Muscle of leg (tissue), 11 donors: ENCODE measurements around the gene USP26. TPM values are rescaled to one million over a fixed set of nuclear protein-coding genes. Genes with fewer than 3 reads are reported as not detected.
"Not testable (repeated sequence)": the region's sequence is repeated elsewhere in the genome, so short reads cannot be mapped to it uniquely, and the experiment has no call there.

Source experiments
- DNase-seq: peaks from one replicate; pipeline ENCODE4 v3.0.0; 2013
- H3K27ac ChIP-seq: one replicate; pipeline ENCODE4 v1.5.1; 2013; ENCODE audit warnings: mild to moderate bottlenecking, low read length, control low read depth
- H3K27me3 ChIP-seq: one replicate; pipeline ENCODE4 v1.6.1; 2013; ENCODE audit warnings: low read length; ENCODE audit not compliant: control insufficient read depth, insufficient read depth
- H3K36me3 ChIP-seq: one replicate; pipeline ENCODE4 v1.6.1; 2013; ENCODE audit warnings: low read length; ENCODE audit not compliant: control insufficient read depth, insufficient read depth
- H3K4me1 ChIP-seq: one replicate; pipeline ENCODE4 v1.6.1; 2013; ENCODE audit warnings: low read length; ENCODE audit not compliant: control insufficient read depth, insufficient read depth
- H3K4me3 ChIP-seq: one replicate; pipeline ENCODE4 v1.5.1; 2013; ENCODE audit warnings: low read length, control low read depth
- H3K9me3 ChIP-seq: replicated peaks from 2 replicates; pipeline ENCODE4 v1.6.1; 2013; ENCODE audit warnings: low read depth, low read length; ENCODE audit not compliant: control insufficient read depth
- WGBS: methylation state at CpG from one replicate; pipeline ENCODE4 v1.1.5; 2013; ENCODE audit warnings: missing lambda C conversion rate; ENCODE audit not compliant: insufficient coverage; 5-methylcytosine and 5-hydroxymethylcytosine counted together
- polyA plus RNA-seq, 8 donors: library from polyadenylated mRNA; unstranded; fragments of 120-200 nt; gene quantifications; one replicate each; pipeline versions ENCODE4 v1.2.1 to v1.2.3, GENCODE V29; 2013; ENCODE audit warnings: inconsistent platforms in 1 of 8, low replicate concordance in 1 of 8; ENCODE audit not compliant: insufficient read length in 8 of 8, insufficient read depth in 1 of 8
- total RNA-seq: library from RNA; stranded (reverse); fragments of 120-200 nt; gene quantifications from one replicate; pipeline ENCODE4 v1.2.4, GENCODE V29; 2013

USP26 gene
- total and polyA plus RNA-seq, 9 donors, result not detected

DNA sequence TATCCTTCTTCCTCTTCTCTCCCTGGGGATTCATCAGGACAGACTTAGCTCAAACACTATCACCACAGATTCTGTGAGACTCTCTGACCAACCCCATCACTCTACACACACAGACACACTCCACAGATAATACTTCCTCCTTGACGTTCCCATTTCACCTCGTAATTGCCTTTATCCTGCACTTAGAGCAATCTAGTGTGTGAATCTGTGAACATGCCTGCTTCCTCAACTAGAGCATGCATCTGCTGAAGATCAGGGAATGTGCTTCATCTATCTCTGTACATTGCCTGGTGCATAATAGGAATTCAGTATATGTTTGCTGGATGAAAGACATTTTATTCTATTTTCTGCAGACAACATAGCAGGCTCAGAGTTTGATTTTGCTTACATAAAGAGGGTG is 113.4 kb downstream of the USP26 start:
- H3K27ac ChIP-seq, result no peak overlapping the region
- no peak for DNase-seq
- no peaks in the 10 kb centered on the region for H3K9me3 ChIP-seq
- H3K36me3 ChIP-seq, result no peaks in the 10 kb centered on the region
- H3K4me1 ChIP-seq, result no peaks in the 10 kb centered on the region
- WGBS, result no CpG with 5 or more reads among the region's 2 CpGs
- H3K4me3 ChIP-seq, result no peak overlapping the region
- H3K27me3 ChIP-seq, result peaks cover 11% of the 10 kb centered on the region

DNA sequence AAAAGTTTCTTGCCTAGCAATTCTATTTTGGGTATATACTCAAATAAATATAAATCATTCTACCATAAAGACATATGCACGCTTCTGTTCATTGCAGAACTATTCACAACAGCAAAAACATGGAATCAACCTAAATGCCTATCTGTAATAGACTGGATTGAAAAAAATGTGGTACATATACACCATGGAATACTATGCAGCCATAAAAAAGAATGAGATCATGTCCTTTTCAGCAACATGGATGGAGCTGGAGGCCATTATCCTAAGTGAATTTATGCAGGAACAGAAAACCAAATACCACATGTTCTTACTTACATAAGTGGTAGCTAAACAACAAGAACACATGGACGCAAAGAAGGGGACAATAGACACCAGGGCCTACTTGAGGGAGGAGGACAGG is 116.9 kb downstream of the USP26 start:
- H3K4me3 ChIP-seq, H3K27ac ChIP-seq, H3K36me3 ChIP-seq, H3K4me1 ChIP-seq, DNase-seq, H3K9me3 ChIP-seq: not testable (repeated sequence)
- no CpG with 5 or more reads among the region's 2 CpGs for WGBS
- H3K27me3 ChIP-seq, result peaks cover 18% of the 10 kb centered on the region

Other genes with a start within 250 kb of the USP26 start
- 27.8 TPM for gene HS6ST2, start 138.5 kb downstream of the USP26 start, total RNA-seq
- 10 to 100 TPM; 30.4 to 52.3 (median 40.0) TPM for gene HS6ST2, start 138.5 kb downstream of the USP26 start, polyA plus RNA-seq
- not detected for gene TFDP3, start 121.2 kb upstream of the USP26 start, total RNA-seq
- gene TFDP3, start 121.2 kb upstream of the USP26 start, polyA plus RNA-seq, result not detected